ENCODE data around the gene SLC51B. TPM values are rescaled to one million over a fixed set of nuclear protein-coding genes. Genes with fewer than 3 reads are reported as not detected.
A peak's percentile ranks its signal among the peaks of the same experiment; 100 is the strongest.
"Not testable (repeated sequence)": the region's sequence is repeated elsewhere in the genome, so short reads cannot be mapped to it uniquely, and the experiment has no call there.

The SLC51B gene
- total RNA-seq, 2 experiments from 2014 or later = not detected

GRCh38 chr15:65095747-65096104 lies 50.5 kb downstream of the SLC51B start:
- ATAC-seq (ENCODE audit: low read depth) = no peak
- H3K27ac Mint-ChIP-seq = no peak overlapping the region
- no peak overlapping the region for H3K4me3 Mint-ChIP-seq
- H3K27me3 Mint-ChIP-seq = no peaks in the 10 kb centered on the region
- H3K36me3 Mint-ChIP-seq = peaks cover 3% of the 10 kb centered on the region
- POLR2A ChIA-PET = no interaction called here
- DNase-seq = peak; percentile 14
- H3K9me3 Mint-ChIP-seq = no peaks in the 10 kb centered on the region
- no peaks in the 10 kb centered on the region for H3K4me1 Mint-ChIP-seq

GRCh38 chr15:65096481-65097385 lies 51.5 kb downstream of the SLC51B start:
- Mint-ChIP-seq H3K4me1 (peaks cover 5% of the 10 kb centered on the region), H3K27me3 (no peaks in the 10 kb centered on the region), H3K4me3 (no peak overlapping the region), H3K27ac (no peak overlapping the region), H3K9me3 (no peaks in the 10 kb centered on the region), H3K36me3 (peaks cover 7% of the 10 kb centered on the region)
- ATAC-seq (ENCODE audit: low read depth) (no peak), DNase-seq (peak; percentile 19)
- POLR2A ChIA-PET = no interaction called here

GRCh38 chr15:65097651-65098263 lies 52.6 kb downstream of the SLC51B start:
- ATAC-seq (ENCODE audit: low read depth) (no peak), DNase-seq (no peak)
- POLR2A ChIA-PET = interaction anchor here (0.6 kb wide), 1 partner anchor 993 kb away, joined by 3 read pairs; no protein-coding TSS in a partner anchor
- H3K27ac Mint-ChIP-seq = no peak overlapping the region
- peaks cover 7% of the 10 kb centered on the region for H3K36me3 Mint-ChIP-seq
- H3K4me3 Mint-ChIP-seq = no peak overlapping the region
- no peaks in the 10 kb centered on the region for H3K27me3 Mint-ChIP-seq
- H3K4me1 Mint-ChIP-seq = peaks cover 5% of the 10 kb centered on the region
- H3K9me3 Mint-ChIP-seq = no peaks in the 10 kb centered on the region

GRCh38 chr15:65099336-65099735 lies 54.1 kb downstream of the SLC51B start:
- no peak overlapping the region for H3K4me3 Mint-ChIP-seq
- H3K27me3 Mint-ChIP-seq = no peaks in the 10 kb centered on the region
- no peak for ATAC-seq (ENCODE audit: low read depth)
- POLR2A ChIA-PET = no interaction called here
- no peaks in the 10 kb centered on the region for H3K9me3 Mint-ChIP-seq
- no peak overlapping the region for H3K27ac Mint-ChIP-seq
- H3K4me1 Mint-ChIP-seq = peaks cover 5% of the 10 kb centered on the region
- DNase-seq = peak; percentile 20
- peaks cover 7% of the 10 kb centered on the region for H3K36me3 Mint-ChIP-seq

- H3K27me3 Mint-ChIP-seq; H3K4me1 Mint-ChIP-seq; H3K4me3 Mint-ChIP-seq; ATAC-seq (ENCODE audit: low read depth); POLR2A ChIA-PET; H3K27ac Mint-ChIP-seq; H3K9me3 Mint-ChIP-seq; H3K36me3 Mint-ChIP-seq: not testable (repeated sequence)
- peak; percentile 10 for DNase-seq
These were observed 54.6 kb downstream of the SLC51B start for GRCh38 chr15:65099801-65100200.

- POLR2A ChIA-PET = no interaction called here
- no peak for DNase-seq
- Mint-ChIP-seq H3K36me3 (peaks cover 7% of the 10 kb centered on the region), H3K4me3 (no peak overlapping the region), H3K27me3 (no peaks in the 10 kb centered on the region), H3K9me3 (no peaks in the 10 kb centered on the region), H3K4me1 (peaks cover 5% of the 10 kb centered on the region), H3K27ac (no peak overlapping the region)
- ATAC-seq (ENCODE audit: low read depth) = no peak
These were observed 55.3 kb downstream of the SLC51B start for GRCh38 chr15:65100442-65100841.

- H3K27me3 Mint-ChIP-seq = no peaks in the 10 kb centered on the region
- peak; percentile 64 for DNase-seq
- no peak overlapping the region for H3K27ac Mint-ChIP-seq
- no peak overlapping the region for H3K4me3 Mint-ChIP-seq
- ATAC-seq (ENCODE audit: low read depth) = no peak
- H3K9me3 Mint-ChIP-seq = no peaks in the 10 kb centered on the region
- peaks cover 8% of the 10 kb centered on the region for H3K4me1 Mint-ChIP-seq
- POLR2A ChIA-PET = interaction anchor here (0.6 kb wide), 1 partner anchor 741 kb away, joined by 3 read pairs; no protein-coding TSS in a partner anchor
- H3K36me3 Mint-ChIP-seq = peaks cover 7% of the 10 kb centered on the region
These were observed 56.3 kb downstream of the SLC51B start for GRCh38 chr15:65101411-65101890.

- POLR2A ChIA-PET = interaction anchor here (0.6 kb wide), 1 partner anchor 741 kb away, joined by 3 read pairs; no protein-coding TSS in a partner anchor
- no peak overlapping the region for H3K27ac Mint-ChIP-seq
These were observed 56.9 kb downstream of the SLC51B start for GRCh38 chr15:65101891-65102708.

GRCh38 chr15:65102912-65103311 lies 57.7 kb downstream of the SLC51B start:
- DNase-seq = no peak
- Mint-ChIP-seq H3K4me3 (no peak overlapping the region), H3K27me3 (no peaks in the 10 kb centered on the region), H3K4me1 (peaks cover 8% of the 10 kb centered on the region), H3K36me3 (peaks cover 7% of the 10 kb centered on the region), H3K9me3 (no peaks in the 10 kb centered on the region), H3K27ac (no peak overlapping the region)
- ATAC-seq (ENCODE audit: low read depth) = no peak
- POLR2A ChIA-PET = no interaction called here

More at GRCh38 chr15:65101891-65102708, 56.9 kb downstream of the SLC51B start:
- Mint-ChIP-seq H3K9me3 (no peaks in the 10 kb centered on the region), H3K4me3 (no peak overlapping the region), H3K36me3 (peaks cover 7% of the 10 kb centered on the region), H3K4me1 (peaks cover 8% of the 10 kb centered on the region), H3K27me3 (no peaks in the 10 kb centered on the region)
- no peak for ATAC-seq (ENCODE audit: low read depth)
- no peak for DNase-seq

Other genes with a start within 250 kb of the SLC51B start
- gene PIF1, start 219.7 kb upstream of the SLC51B start, total RNA-seq = 10 to 100 TPM; 45.8 to 49.7 TPM
- 10 to 100 TPM; 25.4 to 25.7 TPM for gene PLEKHO2, start 203.5 kb upstream of the SLC51B start, total RNA-seq
- 10 to 100 TPM; 10.9 to 12.6 TPM for gene ANKDD1A, start 133.5 kb upstream of the SLC51B start, total RNA-seq
- 10 to 100 TPM; 55.1 to 57.0 TPM for gene SPG21, start 55.5 kb upstream of the SLC51B start, total RNA-seq
- gene MTFMT, start 15.7 kb upstream of the SLC51B start, total RNA-seq = 10 to 100 TPM; 19.8 to 21.3 TPM
- gene RASL12, start 22.6 kb downstream of the SLC51B start, total RNA-seq = not detected
- gene KBTBD13, start 31.4 kb downstream of the SLC51B start, total RNA-seq = not detected
- 1 to 10 TPM; 6.1 to 7.2 TPM for gene UBAP1L, start 69.8 kb downstream of the SLC51B start, total RNA-seq
- 10 to 100 TPM; 39.4 to 42.2 TPM for gene PDCD7, start 88.4 kb downstream of the SLC51B start, total RNA-seq
- gene CLPX, start 140.0 kb downstream of the SLC51B start, total RNA-seq = 10 to 100 TPM; 45.8 to 47.4 TPM
- gene CILP, start 166.1 kb downstream of the SLC51B start, total RNA-seq = under 1 TPM; 0.17 TPM
- 10 to 100 TPM; 17.7 to 20.4 TPM for gene PARP16, start 241.5 kb downstream of the SLC51B start, total RNA-seq

Data from activated naive CD8-positive, alpha-beta T cell treated with anti-CD3 and anti-CD28 coated beads, Interleukin-2, amount 10 ng/mL, durations not matched to agents 7 days and 5 days (primary cell).